Testis (tissue), 3 donors: ENCODE results near the gene RPA1. TPM values are rescaled to one million over a fixed set of nuclear protein-coding genes. Genes with fewer than 3 reads are reported as not detected.
A peak's percentile ranks its signal among the peaks of the same experiment; 100 is the strongest.

ENCODE experiments used
- DNase-seq: peaks from one replicate; pipeline ENCODE4 v3.0.0-alpha.2; 2019
- H3K27ac ChIP-seq, 2 donors: fragments of 200-600 bp; sonication (generic); one replicate each; pipeline ENCODE4 v1.5.1; 2019
- H3K27me3 ChIP-seq: fragments of 200-600 bp; sonication (generic); one replicate; pipeline ENCODE4 v1.5.1; 2019
- H3K36me3 ChIP-seq: fragments of 200-600 bp; sonication (generic); one replicate; pipeline ENCODE4 v1.5.1; 2017; ENCODE audit warnings: low read depth; ENCODE audit errors: missing control alignments
- H3K4me1 ChIP-seq: fragments of 200-600 bp; sonication (generic); one replicate; pipeline ENCODE4 v1.5.1; 2019
- H3K4me3 ChIP-seq, 2 donors: fragments of 200-600 bp; sonication (generic); one replicate each; pipeline ENCODE4 v1.5.1; 2017 to 2019
- H3K9me3 ChIP-seq: fragments of 200-600 bp; sonication (generic); one replicate; pipeline ENCODE4 v1.5.1; 2017
- POLR2A ChIP-seq: fragments of 450-650 bp; IDR thresholded peaks from one replicate; pipeline ENCODE4 v1.6.1; 2017; ENCODE audit warnings: antibody characterized with exemption, mild to moderate bottlenecking, moderate library complexity
- WGBS, 2 donors: methylation state at CpG; one replicate each; pipeline ENCODE4 v1.1.5; 2018; 5-methylcytosine and 5-hydroxymethylcytosine counted together
- intact Hi-C: fragments of 100-400 bp; cut with DNase I; formaldehyde crosslinking; loops from one replicate; pipeline ENCODE4 v1.15.1; 2023; ENCODE audit warnings: low total_unique reads
- polyA plus RNA-seq: library from polyadenylated mRNA; stranded (reverse); fragments of 350-450 nt; fragmentation: Illumina TruSeq; extraction: RNeasy Lipid Tissue Mini Kit (QIAGEN cat#74804); gene quantifications from one replicate; pipeline ENCODE4 v1.2.3, GENCODE V29; 2014; ENCODE audit warnings: low read depth, low replicate concordance; ENCODE audit not compliant: insufficient read depth
- total RNA-seq, 2 donors: library from RNA; depleted of rRNA; stranded (reverse); fragments of >200 nt; gene quantifications; one replicate each; pipeline ENCODE4 v1.2.3, GENCODE V29; 2016
- TF ChIP-seq, protein P1 (sequence below), 3 experiments: fragments of 450-650 bp in 2 of 3; fragments of 200-600 bp in 1 of 3; sonication (generic) in 1 of 3; IDR thresholded peaks; one replicate each; pipeline ENCODE4 v1.5.1; 2016 to 2019; ENCODE audit warnings: antibody characterized with exemption in 3 of 3, mild to moderate bottlenecking in 2 of 3, moderate library complexity in 1 of 3

RPA1 gene
- total and polyA plus RNA-seq, 3 donors from 2014 or later = 31.7 to 52.9 (median 36.4) TPM

DNA sequence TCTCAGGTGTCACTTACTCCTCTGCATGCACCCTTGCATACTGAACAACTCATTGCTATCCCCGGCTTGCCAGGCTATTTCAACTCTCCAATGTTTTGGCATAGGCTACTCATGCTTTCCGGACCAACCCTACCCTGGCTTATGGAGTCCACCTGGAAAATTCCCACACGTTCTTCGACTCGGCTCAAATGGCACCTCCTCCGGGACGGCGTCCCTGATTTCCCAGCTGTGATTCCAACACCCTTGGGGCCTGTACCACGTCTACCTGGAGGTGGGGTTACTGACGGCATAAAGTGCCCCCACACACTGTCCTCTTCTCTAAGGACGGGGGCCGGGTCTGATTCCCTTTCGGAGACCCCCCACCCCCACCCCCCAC lies 601 bp upstream of the RPA1 start:
- peak; percentile 35 for DNase-seq
- H3K9me3 ChIP-seq = no peaks in the 10 kb centered on the region
- H3K4me3 ChIP-seq = peak overlapping the region; percentile 86 to 89
- intact Hi-C loops = no loop called here
- H3K27me3 ChIP-seq = no peaks in the 10 kb centered on the region
- H3K36me3 ChIP-seq = no peaks in the 10 kb centered on the region
- H3K27ac ChIP-seq = peak overlapping the region; percentile 35 to 88
- no peaks in the 10 kb centered on the region for H3K4me1 ChIP-seq
- 1% methylated on average over 12 to 13 of the region's 13 CpGs for WGBS, 2 donors
- no peak for TF ChIP-seq POLR2A
- TF ChIP-seq, protein P1, sequence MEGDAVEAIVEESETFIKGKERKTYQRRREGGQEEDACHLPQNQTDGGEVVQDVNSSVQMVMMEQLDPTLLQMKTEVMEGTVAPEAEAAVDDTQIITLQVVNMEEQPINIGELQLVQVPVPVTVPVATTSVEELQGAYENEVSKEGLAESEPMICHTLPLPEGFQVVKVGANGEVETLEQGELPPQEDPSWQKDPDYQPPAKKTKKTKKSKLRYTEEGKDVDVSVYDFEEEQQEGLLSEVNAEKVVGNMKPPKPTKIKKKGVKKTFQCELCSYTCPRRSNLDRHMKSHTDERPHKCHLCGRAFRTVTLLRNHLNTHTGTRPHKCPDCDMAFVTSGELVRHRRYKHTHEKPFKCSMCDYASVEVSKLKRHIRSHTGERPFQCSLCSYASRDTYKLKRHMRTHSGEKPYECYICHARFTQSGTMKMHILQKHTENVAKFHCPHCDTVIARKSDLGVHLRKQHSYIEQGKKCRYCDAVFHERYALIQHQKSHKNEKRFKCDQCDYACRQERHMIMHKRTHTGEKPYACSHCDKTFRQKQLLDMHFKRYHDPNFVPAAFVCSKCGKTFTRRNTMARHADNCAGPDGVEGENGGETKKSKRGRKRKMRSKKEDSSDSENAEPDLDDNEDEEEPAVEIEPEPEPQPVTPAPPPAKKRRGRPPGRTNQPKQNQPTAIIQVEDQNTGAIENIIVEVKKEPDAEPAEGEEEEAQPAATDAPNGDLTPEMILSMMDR (IDR thresholded peaks at IDR 0.05) = no peak

DNA sequence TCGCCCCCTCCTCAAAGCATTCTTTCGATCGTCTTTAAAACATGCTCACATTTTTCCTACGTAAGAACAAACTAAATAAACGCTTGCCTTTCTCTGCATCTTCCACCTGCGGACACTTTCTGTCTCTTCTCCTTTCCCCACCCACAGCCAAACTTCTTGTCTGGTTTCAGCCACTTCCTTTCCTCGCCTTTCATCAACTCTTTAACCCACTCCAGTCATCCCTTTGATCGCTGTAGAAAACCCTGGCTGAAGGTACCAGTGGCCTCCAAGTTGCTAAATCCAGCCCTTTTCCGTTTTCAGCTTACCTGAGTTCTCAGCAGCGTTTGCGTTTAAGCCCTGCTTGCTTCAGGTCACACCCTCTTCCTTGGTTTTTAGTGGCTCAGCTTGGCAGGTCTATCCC lies 483 bp downstream of the RPA1 start:
- no peak for DNase-seq
- no peak for TF ChIP-seq POLR2A
- TF ChIP-seq, protein P1 (IDR thresholded peaks at IDR 0.05) = no peak
- peak overlapping the region; percentile 86 to 89 for H3K4me3 ChIP-seq
- H3K36me3 ChIP-seq = no peaks in the 10 kb centered on the region
- 0 to 1% methylated on average over 11 of the region's 11 CpGs for WGBS, 2 donors
- peak overlapping the region; percentile 82 to 88 for H3K27ac ChIP-seq
- intact Hi-C loops = no loop called here
- H3K9me3 ChIP-seq = no peaks in the 10 kb centered on the region
- H3K27me3 ChIP-seq = no peaks in the 10 kb centered on the region
- no peaks in the 10 kb centered on the region for H3K4me1 ChIP-seq

DNA sequence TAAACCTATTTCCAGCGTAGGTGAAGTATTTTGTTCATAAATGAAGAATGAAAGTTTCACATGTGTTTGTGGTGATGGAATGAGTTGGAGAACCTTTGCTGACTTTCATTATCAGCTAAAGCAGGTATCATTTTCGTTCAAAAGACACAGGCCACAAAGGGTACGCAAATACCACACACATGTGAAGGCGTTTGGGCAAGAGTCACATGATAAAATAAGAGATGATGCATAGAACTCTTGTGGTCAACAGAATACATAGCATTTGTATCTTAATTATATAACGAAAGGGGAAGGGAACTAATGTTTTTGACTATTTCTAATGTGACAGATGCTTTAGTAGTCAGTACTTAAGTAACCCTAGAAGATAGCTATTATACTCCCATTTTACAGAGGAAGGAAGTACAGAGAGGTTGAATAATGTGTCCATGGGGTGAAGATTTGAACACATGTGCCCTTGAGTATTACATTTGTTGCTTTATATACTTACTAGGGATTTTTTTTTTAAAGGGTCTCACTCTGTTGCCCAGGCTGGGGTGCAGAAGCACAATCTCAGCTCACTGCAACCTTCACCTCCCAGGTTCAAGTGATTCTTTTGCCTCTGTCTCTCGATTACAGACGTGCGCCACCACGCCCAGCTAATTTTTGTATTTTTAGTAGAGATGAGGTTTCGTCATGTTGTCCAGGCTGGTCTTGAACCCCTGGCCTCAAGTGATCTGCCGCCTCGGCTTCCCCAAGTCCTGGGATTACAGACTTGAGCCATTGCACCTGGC lies 4.8 kb downstream of the RPA1 start:
- no peak overlapping the region for H3K4me3 ChIP-seq
- intact Hi-C loops = no loop called here
- no peak overlapping the region for H3K27ac ChIP-seq
- no peak for TF ChIP-seq POLR2A
- TF ChIP-seq, protein P1 (IDR thresholded peaks at IDR 0.05) = no peak
- H3K4me1 ChIP-seq = no peaks in the 10 kb centered on the region
- no peaks in the 10 kb centered on the region for H3K36me3 ChIP-seq
- DNase-seq = no peak
- 87 to 89% methylated on average over 12 of the region's 12 CpGs for WGBS, 2 donors
- no peaks in the 10 kb centered on the region for H3K27me3 ChIP-seq
- no peaks in the 10 kb centered on the region for H3K9me3 ChIP-seq

DNA sequence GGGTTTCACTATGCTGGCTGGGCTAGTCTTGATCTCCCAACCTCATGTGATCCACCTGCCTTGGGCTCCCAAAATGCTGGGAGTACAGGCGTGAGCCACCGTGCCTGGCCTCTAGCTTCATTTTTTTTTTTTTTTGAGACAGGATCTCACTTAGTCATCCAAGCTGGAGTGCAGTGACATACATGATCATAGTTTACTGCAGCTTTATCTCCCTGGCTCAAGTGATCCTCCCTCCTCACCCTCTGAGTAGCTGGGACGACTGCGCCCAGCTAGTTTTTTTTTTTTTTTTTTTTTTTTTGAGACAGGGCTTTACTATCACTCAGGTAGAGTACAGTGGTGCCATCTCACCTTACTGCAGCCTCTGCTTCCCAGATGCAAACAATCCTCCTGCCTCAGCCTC lies 9.7 kb downstream of the RPA1 start:
- Histone ChIP-seq H3K9me3 (no peaks in the 10 kb centered on the region), H3K27me3 (no peaks in the 10 kb centered on the region), H3K4me3 (no peak overlapping the region), H3K27ac (no peak overlapping the region), H3K4me1 (no peaks in the 10 kb centered on the region), H3K36me3 (no peaks in the 10 kb centered on the region)
- TF ChIP-seq, protein P1 (IDR thresholded peaks at IDR 0.05) = no peak
- TF ChIP-seq POLR2A = no peak
- intact Hi-C loops = no loop called here
- DNase-seq = no peak
- 95% methylated on average over 4 of the region's 4 CpGs for WGBS, 2 donors

DNA sequence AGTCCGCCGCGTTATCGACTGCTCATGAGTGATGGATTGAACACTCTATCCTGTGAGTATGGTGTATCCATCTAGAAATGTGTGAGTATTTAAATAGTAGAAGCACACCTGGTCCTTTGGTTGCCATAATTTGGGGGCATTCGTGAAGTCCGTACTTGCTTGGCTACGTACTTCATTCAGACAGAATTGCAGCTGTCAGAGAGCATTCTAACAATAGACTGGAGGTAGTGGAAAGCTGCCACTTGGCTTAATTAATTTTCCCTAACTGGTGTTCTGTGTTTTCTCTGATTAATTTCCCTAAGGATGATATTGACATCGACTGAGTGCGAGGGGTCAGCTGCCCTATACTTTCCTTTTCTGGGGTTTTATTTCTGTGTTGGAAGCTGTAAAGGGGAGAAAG lies 14.1 kb downstream of the RPA1 start:
- intact Hi-C loops = no loop called here
- 94 to 95% methylated on average over 9 of the region's 9 CpGs for WGBS, 2 donors
- no peaks in the 10 kb centered on the region for H3K27me3 ChIP-seq

More for the DNA sequence above, 14.1 kb downstream of the RPA1 start:
- H3K36me3 ChIP-seq = no peaks in the 10 kb centered on the region
- TF ChIP-seq POLR2A = no peak
- TF ChIP-seq, protein P1 (IDR thresholded peaks at IDR 0.05) = no peak
- H3K4me3 ChIP-seq = no peak overlapping the region
- no peak overlapping the region for H3K27ac ChIP-seq
- no peaks in the 10 kb centered on the region for H3K9me3 ChIP-seq
- no peaks in the 10 kb centered on the region for H3K4me1 ChIP-seq
- DNase-seq = no peak
